Measurements from ENCODE around the gene RFX8.

RFX8 gene

DNA sequence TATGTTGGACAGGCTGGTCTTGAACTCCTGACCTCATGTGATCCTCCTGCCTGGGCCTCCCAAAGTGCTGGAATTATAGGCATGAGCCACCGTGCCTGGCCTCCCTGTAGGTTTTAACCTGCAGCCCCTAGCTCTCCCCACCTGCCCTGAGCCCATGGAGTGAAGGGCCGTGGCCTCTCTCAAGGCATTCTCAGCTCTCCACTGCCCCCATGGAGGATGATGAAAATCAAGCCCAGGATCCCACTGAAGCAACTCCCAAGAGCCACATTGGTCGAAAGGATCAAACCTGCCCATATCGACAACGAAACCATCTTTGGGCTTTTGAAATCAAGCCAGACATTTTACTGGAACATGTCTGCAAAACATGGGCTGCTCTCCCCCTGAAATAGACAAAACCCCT lies 65.2 kb downstream of the RFX8 start:
- in situ Hi-C loops (cut with MboI; ENCODE audit: low sequenced_read_pairs, unreplicated experiment): loop anchor here (25.0 kb wide), 1 partner anchor 428 kb away; no protein-coding TSS in a partner anchor

GRCh38 chr2:101408925-101409324 lies 66.0 kb downstream of the RFX8 start:
- no peak for DNase-seq (ENCODE audit: low spot score)
- in situ Hi-C loops (cut with MboI; ENCODE audit: low sequenced_read_pairs, unreplicated experiment): loop anchor here (25.0 kb wide), 1 partner anchor 428 kb away; no protein-coding TSS in a partner anchor
- no peak for TF ChIP-seq CTCF (IDR thresholded peaks at IDR 0.05; ENCODE audit: borderline replicate concordance, control extremely low read depth, extremely low read depth, insufficient read depth, missing control alignments)

More for the DNA sequence above, 65.2 kb downstream of the RFX8 start:
- DNase-seq (ENCODE audit: low spot score): no peak
- TF ChIP-seq CTCF (IDR thresholded peaks at IDR 0.05; ENCODE audit: borderline replicate concordance, control extremely low read depth, extremely low read depth, insufficient read depth, missing control alignments): no peak

DNA sequence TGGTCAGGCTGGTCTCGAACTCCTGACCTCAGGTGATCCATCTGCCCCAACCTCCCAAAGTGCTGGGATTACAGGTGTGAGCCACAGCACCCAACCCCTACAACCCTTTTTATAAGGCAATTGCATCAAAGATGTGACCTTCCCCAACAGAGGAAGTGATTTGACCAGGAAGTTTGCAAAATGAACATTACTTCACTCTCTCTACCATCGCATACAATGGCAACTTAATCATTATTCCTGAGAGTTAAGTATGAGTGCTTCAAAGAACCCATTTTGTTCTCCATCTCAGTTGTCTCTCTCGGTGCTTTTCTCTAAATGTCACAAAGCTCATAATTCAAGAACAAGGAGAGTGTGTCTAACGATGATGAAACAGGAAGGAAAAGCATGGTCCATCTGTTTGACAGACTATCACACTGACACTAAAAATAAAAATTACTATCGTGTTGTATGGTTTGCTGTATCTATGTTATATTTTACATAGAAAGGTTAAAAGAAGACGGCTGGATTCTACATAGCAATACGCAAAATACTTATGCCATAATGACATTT lies 69.5 kb downstream of the RFX8 start:
- in situ Hi-C loops (cut with MboI; ENCODE audit: low sequenced_read_pairs, unreplicated experiment): loop anchor here (25.0 kb wide), 1 partner anchor 432 kb away; no protein-coding TSS in a partner anchor
- no peak for DNase-seq (ENCODE audit: low spot score)
- TF ChIP-seq CTCF (IDR thresholded peaks at IDR 0.05; ENCODE audit: borderline replicate concordance, control extremely low read depth, extremely low read depth, insufficient read depth, missing control alignments): no peak

GRCh38 chr2:101403745-101404144 lies 71.2 kb downstream of the RFX8 start:
- in situ Hi-C loops (cut with MboI; ENCODE audit: low sequenced_read_pairs, unreplicated experiment): loop anchor here (25.0 kb wide), 1 partner anchor 434 kb away; no protein-coding TSS in a partner anchor
- no peak for TF ChIP-seq CTCF (IDR thresholded peaks at IDR 0.05; ENCODE audit: borderline replicate concordance, control extremely low read depth, extremely low read depth, insufficient read depth, missing control alignments)
- DNase-seq (ENCODE audit: low spot score): no peak

- TF ChIP-seq CTCF (IDR thresholded peaks at IDR 0.05; ENCODE audit: borderline replicate concordance, control extremely low read depth, extremely low read depth, insufficient read depth, missing control alignments): no peak
- in situ Hi-C loops (cut with MboI; ENCODE audit: low sequenced_read_pairs, unreplicated experiment): loop anchor here (25.0 kb wide), 1 partner anchor 435 kb away; no protein-coding TSS in a partner anchor
- DNase-seq (ENCODE audit: low spot score): no peak
These were observed 72.3 kb downstream of the RFX8 start for GRCh38 chr2:101402630-101403029.

DNA sequence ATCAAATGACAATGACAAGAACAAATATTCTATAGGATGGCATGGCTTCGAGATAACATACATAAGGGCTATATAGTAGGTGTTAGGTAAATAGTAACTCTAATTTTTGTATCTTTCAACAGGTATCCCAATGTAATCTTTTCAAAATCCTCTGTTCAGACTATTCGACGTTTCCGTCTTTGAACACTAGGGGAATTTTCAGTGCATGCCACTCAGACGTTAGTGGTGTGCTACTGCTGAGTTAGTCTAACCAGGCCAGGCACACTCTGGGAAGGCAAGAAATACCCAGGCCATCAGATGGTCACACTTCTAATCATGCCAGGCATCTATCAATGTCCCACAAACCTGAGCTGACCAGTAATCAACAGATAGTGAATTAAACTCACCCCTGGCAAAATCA lies 73.0 kb downstream of the RFX8 start:
- TF ChIP-seq CTCF (IDR thresholded peaks at IDR 0.05; ENCODE audit: borderline replicate concordance, control extremely low read depth, extremely low read depth, insufficient read depth, missing control alignments): no peak
- in situ Hi-C loops (cut with MboI; ENCODE audit: low sequenced_read_pairs, unreplicated experiment): loop anchor here (25.0 kb wide), 1 partner anchor 435 kb away; no protein-coding TSS in a partner anchor
- DNase-seq (ENCODE audit: low spot score): no peak
